ENCODE results near the gene TSPAN5.
"Not testable (repeated sequence)": the region's sequence is repeated elsewhere in the genome, so short reads cannot be mapped to it uniquely, and the experiment has no call there.

The TSPAN5 gene

DNA sequence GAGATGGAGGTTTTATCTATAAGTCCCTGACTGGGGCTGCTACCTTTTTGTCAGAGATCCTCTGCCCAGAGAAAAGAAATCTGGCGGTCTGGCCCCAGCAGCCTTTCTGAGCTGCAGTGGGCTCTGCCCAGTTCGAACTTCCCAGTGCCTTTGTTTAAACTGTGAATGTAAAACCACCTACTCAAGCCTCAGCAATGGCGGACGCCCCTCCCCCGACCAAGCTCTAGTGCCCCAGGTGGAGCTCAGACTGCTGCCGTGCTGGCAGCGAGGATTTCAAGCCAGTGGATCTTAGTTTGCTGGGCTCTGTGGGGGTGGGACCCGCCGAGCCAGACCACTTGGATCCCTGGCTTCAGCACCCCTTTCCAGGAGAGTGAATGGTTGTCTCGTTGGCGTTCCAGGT is 121.8 kb downstream of the TSPAN5 start:
- no peak overlapping the region for H2AFZ ChIP-seq (ENCODE audit: low read length, unreplicated experiment)
- no peaks in the 10 kb centered on the region for H3K36me3 ChIP-seq (ENCODE audit: insufficient read depth, low read length)
- no peaks in the 10 kb centered on the region for H3K4me1 ChIP-seq (ENCODE audit: control insufficient read depth, insufficient read depth, low read length, unreplicated experiment)
- peaks cover 12% of the 10 kb centered on the region for H3K79me2 ChIP-seq (ENCODE audit: control insufficient read depth, insufficient read depth, low read length, unreplicated experiment)
- no peak overlapping the region for H3K4me3 ChIP-seq (ENCODE audit: low read depth, low read length)
- no peak overlapping the region for H3K27ac ChIP-seq (ENCODE audit: low read depth, low read length)
- H3K27me3 ChIP-seq (ENCODE audit: insufficient read depth, low read length): no peaks in the 10 kb centered on the region

GRCh38 chr4:98534146-98534545 is 124.3 kb downstream of the TSPAN5 start:
- H3K36me3 ChIP-seq (ENCODE audit: insufficient read depth, low read length); H3K4me3 ChIP-seq (ENCODE audit: low read depth, low read length); H2AFZ ChIP-seq (ENCODE audit: low read length, unreplicated experiment); H3K27me3 ChIP-seq (ENCODE audit: insufficient read depth, low read length); H3K27ac ChIP-seq (ENCODE audit: low read depth, low read length); H3K4me1 ChIP-seq (ENCODE audit: control insufficient read depth, insufficient read depth, low read length, unreplicated experiment): not testable (repeated sequence)
- H3K79me2 ChIP-seq (ENCODE audit: control insufficient read depth, insufficient read depth, low read length, unreplicated experiment): peaks cover 14% of the 10 kb centered on the region

DNA sequence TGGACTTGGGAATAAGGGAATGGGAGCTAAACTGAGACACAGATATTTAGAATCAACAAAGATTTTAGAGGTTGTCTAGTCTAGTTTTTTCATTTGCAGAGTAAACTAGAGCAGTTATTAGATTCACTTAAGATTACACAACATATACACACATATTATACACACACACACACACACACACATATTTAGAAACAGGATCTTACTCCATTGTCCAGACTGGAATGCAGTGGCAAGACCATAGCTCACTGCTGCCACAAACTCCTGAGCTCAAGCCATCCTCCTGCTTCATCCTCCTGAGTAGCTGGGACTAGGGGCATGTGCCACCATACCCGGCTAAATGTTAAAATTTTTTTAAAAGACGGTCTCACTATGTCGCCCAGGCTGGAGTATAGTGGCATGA is 127.8 kb downstream of the TSPAN5 start:
- no peaks in the 10 kb centered on the region for H3K27me3 ChIP-seq (ENCODE audit: insufficient read depth, low read length)
- peaks cover 6% of the 10 kb centered on the region for H3K4me1 ChIP-seq (ENCODE audit: control insufficient read depth, insufficient read depth, low read length, unreplicated experiment)
- H3K36me3 ChIP-seq (ENCODE audit: insufficient read depth, low read length): no peaks in the 10 kb centered on the region
- peaks cover 38% of the 10 kb centered on the region for H3K79me2 ChIP-seq (ENCODE audit: control insufficient read depth, insufficient read depth, low read length, unreplicated experiment)
- H3K4me3 ChIP-seq (ENCODE audit: low read depth, low read length): no peak overlapping the region
- H3K27ac ChIP-seq (ENCODE audit: low read depth, low read length): no peak overlapping the region
- no peak overlapping the region for H2AFZ ChIP-seq (ENCODE audit: low read length, unreplicated experiment)

- peaks cover 40% of the 10 kb centered on the region for H3K79me2 ChIP-seq (ENCODE audit: control insufficient read depth, insufficient read depth, low read length, unreplicated experiment)
- no peak overlapping the region for H2AFZ ChIP-seq (ENCODE audit: low read length, unreplicated experiment)
- no peak overlapping the region for H3K4me3 ChIP-seq (ENCODE audit: low read depth, low read length)
- H3K27ac ChIP-seq (ENCODE audit: low read depth, low read length): no peak overlapping the region
- H3K36me3 ChIP-seq (ENCODE audit: insufficient read depth, low read length): no peaks in the 10 kb centered on the region
- peaks cover 6% of the 10 kb centered on the region for H3K4me1 ChIP-seq (ENCODE audit: control insufficient read depth, insufficient read depth, low read length, unreplicated experiment)
- no peaks in the 10 kb centered on the region for H3K27me3 ChIP-seq (ENCODE audit: insufficient read depth, low read length)
These were observed 128.3 kb downstream of the TSPAN5 start for GRCh38 chr4:98529970-98530569.

- Histone ChIP-seq H3K4me3 (ENCODE audit: low read depth, low read length) (no peak overlapping the region), H2AFZ (ENCODE audit: low read length, unreplicated experiment) (no peak overlapping the region), H3K27ac (ENCODE audit: low read depth, low read length) (no peak overlapping the region), H3K4me1 (ENCODE audit: control insufficient read depth, insufficient read depth, low read length, unreplicated experiment) (peaks cover 18% of the 10 kb centered on the region), H3K36me3 (ENCODE audit: insufficient read depth, low read length) (no peaks in the 10 kb centered on the region), H3K27me3 (ENCODE audit: insufficient read depth, low read length) (no peaks in the 10 kb centered on the region), H3K79me2 (ENCODE audit: control insufficient read depth, insufficient read depth, low read length, unreplicated experiment) (peaks cover 52% of the 10 kb centered on the region)
These were observed 129.5 kb downstream of the TSPAN5 start for GRCh38 chr4:98528882-98529281.

DNA sequence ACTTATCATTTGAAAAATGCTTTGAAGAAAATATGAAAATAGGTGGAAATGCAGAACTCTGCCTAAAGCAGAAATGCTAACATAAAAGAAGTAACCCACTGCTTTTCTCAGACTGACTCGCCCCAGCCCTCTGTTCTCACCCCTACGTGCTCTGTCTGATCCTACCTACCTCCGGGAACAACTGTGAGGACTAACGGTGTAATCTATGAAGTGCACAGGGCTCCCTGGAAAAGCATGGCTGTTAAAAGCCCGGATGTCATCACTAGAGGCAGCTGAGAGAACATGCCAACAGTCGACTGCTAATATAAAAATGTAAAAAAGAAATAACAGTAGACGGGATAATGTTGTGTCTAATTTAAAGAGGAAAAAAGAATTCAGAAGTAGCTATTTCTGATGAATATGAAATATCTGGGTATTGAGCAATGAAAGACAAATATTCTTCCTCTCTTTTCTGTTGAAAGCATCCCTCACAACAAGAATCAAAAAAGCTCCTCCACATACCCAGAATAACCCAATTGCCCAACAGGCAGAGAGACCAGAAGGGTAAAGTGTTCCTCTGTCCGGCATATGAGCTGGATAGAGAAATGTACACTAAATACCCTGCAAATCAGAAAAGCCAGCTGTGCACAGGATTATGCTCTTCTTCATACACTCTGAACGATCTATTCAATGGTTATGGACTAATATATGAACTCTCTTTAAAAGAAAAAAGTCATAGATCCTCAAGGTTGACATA is 130.7 kb downstream of the TSPAN5 start:
- peaks cover 56% of the 10 kb centered on the region for H3K79me2 ChIP-seq (ENCODE audit: control insufficient read depth, insufficient read depth, low read length, unreplicated experiment)
- H3K4me1 ChIP-seq (ENCODE audit: control insufficient read depth, insufficient read depth, low read length, unreplicated experiment): peaks cover 30% of the 10 kb centered on the region
- no peaks in the 10 kb centered on the region for H3K27me3 ChIP-seq (ENCODE audit: insufficient read depth, low read length)
- H3K27ac ChIP-seq (ENCODE audit: low read depth, low read length): no peak overlapping the region
- H3K4me3 ChIP-seq (ENCODE audit: low read depth, low read length): no peak overlapping the region
- no peaks in the 10 kb centered on the region for H3K36me3 ChIP-seq (ENCODE audit: insufficient read depth, low read length)
- no peak overlapping the region for H2AFZ ChIP-seq (ENCODE audit: low read length, unreplicated experiment)

DNA sequence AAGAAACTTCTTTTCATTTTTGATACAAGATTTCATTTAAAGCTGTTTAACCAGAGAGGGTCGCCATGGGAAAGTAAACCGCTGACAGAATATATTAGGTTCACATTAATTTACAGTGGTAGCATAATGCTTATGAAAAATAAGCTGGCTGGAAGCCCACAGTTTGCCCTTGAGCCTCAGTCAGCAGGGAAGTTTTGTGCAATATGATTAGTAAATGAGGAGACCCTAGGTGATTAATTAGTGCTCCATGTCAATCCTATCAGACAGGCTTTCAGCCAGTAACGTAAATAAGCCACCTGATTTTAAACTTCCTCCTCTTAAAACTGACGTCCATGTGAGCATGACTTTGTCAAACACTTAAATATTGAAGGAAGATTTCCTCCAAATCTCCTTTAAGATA is 134.2 kb downstream of the TSPAN5 start:
- no peaks in the 10 kb centered on the region for H3K27me3 ChIP-seq (ENCODE audit: insufficient read depth, low read length)
- H3K27ac ChIP-seq (ENCODE audit: low read depth, low read length): peak overlapping the region; percentile 87
- H3K36me3 ChIP-seq (ENCODE audit: insufficient read depth, low read length): no peaks in the 10 kb centered on the region
- peaks cover 53% of the 10 kb centered on the region for H3K4me1 ChIP-seq (ENCODE audit: control insufficient read depth, insufficient read depth, low read length, unreplicated experiment)
- H3K79me2 ChIP-seq (ENCODE audit: control insufficient read depth, insufficient read depth, low read length, unreplicated experiment): peaks cover 80% of the 10 kb centered on the region
- 0 out of 2 replicates have a peak overlapping the region, but pooled peaks have one; percentile 3 for H3K4me3 ChIP-seq (ENCODE audit: low read depth, low read length)
- H2AFZ ChIP-seq (ENCODE audit: low read length, unreplicated experiment): no peak overlapping the region

GRCh38 chr4:98522636-98523395 is 135.6 kb downstream of the TSPAN5 start:
- Histone ChIP-seq H3K4me3 (ENCODE audit: low read depth, low read length) (peak overlapping the region; percentile 25), H3K27ac (ENCODE audit: low read depth, low read length) (peak overlapping the region; percentile 87), H3K36me3 (ENCODE audit: insufficient read depth, low read length) (no peaks in the 10 kb centered on the region), H2AFZ (ENCODE audit: low read length, unreplicated experiment) (peak overlapping the region; percentile 63), H3K27me3 (ENCODE audit: insufficient read depth, low read length) (no peaks in the 10 kb centered on the region), H3K79me2 (ENCODE audit: control insufficient read depth, insufficient read depth, low read length, unreplicated experiment) (peaks cover 77% of the 10 kb centered on the region), H3K4me1 (ENCODE audit: control insufficient read depth, insufficient read depth, low read length, unreplicated experiment) (peaks cover 66% of the 10 kb centered on the region)

- peaks cover 74% of the 10 kb centered on the region for H3K79me2 ChIP-seq (ENCODE audit: control insufficient read depth, insufficient read depth, low read length, unreplicated experiment)
- H3K27ac ChIP-seq (ENCODE audit: low read depth, low read length): peak overlapping the region; percentile 87
- H3K4me3 ChIP-seq (ENCODE audit: low read depth, low read length): no peak overlapping the region; the same call in 1 of the 2 replicates
- no peak overlapping the region for H2AFZ ChIP-seq (ENCODE audit: low read length, unreplicated experiment)
- H3K36me3 ChIP-seq (ENCODE audit: insufficient read depth, low read length): no peaks in the 10 kb centered on the region
- no peaks in the 10 kb centered on the region for H3K27me3 ChIP-seq (ENCODE audit: insufficient read depth, low read length)
- H3K4me1 ChIP-seq (ENCODE audit: control insufficient read depth, insufficient read depth, low read length, unreplicated experiment): peaks cover 73% of the 10 kb centered on the region
These were observed 136.3 kb downstream of the TSPAN5 start for GRCh38 chr4:98522062-98522461.

- Histone ChIP-seq H3K79me2 (ENCODE audit: control insufficient read depth, insufficient read depth, low read length, unreplicated experiment) (peaks cover 73% of the 10 kb centered on the region), H3K4me1 (ENCODE audit: control insufficient read depth, insufficient read depth, low read length, unreplicated experiment) (peaks cover 74% of the 10 kb centered on the region)
These were observed 136.9 kb downstream of the TSPAN5 start for GRCh38 chr4:98521486-98521885.

More at GRCh38 chr4:98521486-98521885, 136.9 kb downstream of the TSPAN5 start:
- no peaks in the 10 kb centered on the region for H3K36me3 ChIP-seq (ENCODE audit: insufficient read depth, low read length)
- no peaks in the 10 kb centered on the region for H3K27me3 ChIP-seq (ENCODE audit: insufficient read depth, low read length)
- no peak overlapping the region for H3K4me3 ChIP-seq (ENCODE audit: low read depth, low read length)
- no peak overlapping the region for H2AFZ ChIP-seq (ENCODE audit: low read length, unreplicated experiment)
- H3K27ac ChIP-seq (ENCODE audit: low read depth, low read length): no peak overlapping the region

All from ACC112 (cell line).